ENCODE data around the gene CLEC2A.

GRCh38 chr12:9933958-9934357 lies 1.8 kb upstream of the CLEC2A start:
- no peak for TF ChIP-seq CTCF (IDR thresholded peaks at IDR 0.05)
- TF ChIP-seq POLR2AphosphoS5 (IDR thresholded peaks at IDR 0.05; ENCODE audit: low read depth, low read length), result no peak
- no peak for TF ChIP-seq TCF7L2 (IDR thresholded peaks at IDR 0.05; ENCODE audit: low read depth, low read length)
